COLO668 (cell line): ENCODE measurements around the gene RABGAP1L.

Experiments used
- DNase-seq: peaks from one replicate; lab custom pipeline; 2025; ENCODE audit not compliant: unreplicated experiment; lab: John Stamatoyannopoulos, UW

The RABGAP1L gene

DNA sequence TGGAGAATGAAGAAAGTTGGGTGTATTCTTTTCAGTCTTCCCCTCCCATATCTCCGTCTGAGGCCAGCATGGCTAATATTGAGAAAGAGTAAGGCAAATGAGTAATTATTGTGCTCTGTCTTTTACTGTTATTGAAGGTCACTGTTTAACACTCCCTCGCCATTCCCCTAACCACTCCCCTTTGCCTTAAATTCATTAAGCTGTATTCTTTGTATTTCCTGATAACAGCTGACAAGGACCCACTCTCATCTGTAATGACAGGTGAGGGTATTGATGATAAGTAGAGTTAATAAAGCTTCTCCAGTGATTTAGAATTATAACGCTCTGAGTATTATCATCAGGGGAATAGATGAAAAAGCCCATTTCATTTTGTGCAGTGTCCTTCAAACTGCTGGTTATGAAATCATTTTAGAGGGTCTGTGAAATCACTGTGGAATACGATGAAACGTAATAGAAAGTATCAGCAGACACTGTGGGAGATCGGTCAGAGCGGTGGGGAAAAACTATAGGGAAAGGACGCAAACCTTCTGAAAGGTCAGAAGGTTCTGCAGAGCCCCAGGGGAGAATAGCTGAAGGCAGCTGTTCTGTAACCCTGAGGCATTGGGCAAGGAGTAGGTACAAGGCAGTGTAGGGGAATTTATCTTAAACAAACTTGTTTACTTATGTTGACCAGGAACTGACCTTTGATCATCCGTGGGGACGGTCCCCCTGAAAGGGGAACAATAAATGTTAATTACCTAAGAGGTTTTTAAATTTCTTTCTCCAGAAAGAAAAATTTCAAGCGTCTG, 794.2 kb downstream of the RABGAP1L start:
- peak; percentile 48 for DNase-seq

- DNase-seq = peak; percentile 57
These were observed 794.7 kb downstream of the RABGAP1L start for GRCh38 chr1:174954073-174954460.

- peak; percentile 29 for DNase-seq
These were observed 795.6 kb downstream of the RABGAP1L start for GRCh38 chr1:174954671-174955669.

DNA sequence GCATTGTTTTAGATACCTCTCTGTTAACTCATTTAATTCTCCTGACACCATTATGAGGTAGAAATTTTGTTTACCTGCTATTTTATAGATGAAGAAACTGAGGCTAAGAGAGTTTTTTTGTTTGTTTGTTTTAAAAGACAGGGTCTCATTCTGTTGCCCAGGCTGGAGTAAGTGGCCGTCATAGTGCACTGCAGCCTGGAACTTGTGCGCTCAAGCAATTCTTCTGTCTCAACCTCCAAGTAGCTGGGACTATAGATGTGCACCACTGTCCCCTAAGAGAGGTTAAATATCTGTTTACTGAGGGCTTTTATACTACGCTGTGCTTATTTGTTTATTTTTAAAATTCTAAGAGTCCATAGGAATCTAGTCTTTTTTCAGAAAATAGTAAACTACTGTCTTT, 796.8 kb downstream of the RABGAP1L start:
- no peak for DNase-seq

- DNase-seq = no peak
These were observed 797.7 kb downstream of the RABGAP1L start for GRCh38 chr1:174956976-174957375.

DNA sequence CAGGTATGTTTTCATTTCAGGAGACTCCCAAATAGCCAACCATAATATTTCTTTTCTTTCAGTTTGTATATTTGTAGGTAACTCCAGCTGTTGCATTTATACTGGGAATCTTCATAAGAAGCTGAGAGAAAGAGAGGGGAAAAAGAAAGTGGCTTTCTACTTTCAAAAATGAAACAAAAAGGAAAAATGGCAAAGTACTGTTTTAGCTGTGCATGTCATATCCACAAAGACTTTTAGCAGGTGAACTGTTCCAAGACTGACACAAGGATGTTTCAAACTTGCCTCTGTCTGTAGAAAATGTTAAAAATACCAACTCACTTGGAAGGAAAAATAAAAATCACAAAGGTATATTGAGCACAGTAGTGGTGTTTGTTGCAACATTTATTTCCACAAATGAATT, 798.5 kb downstream of the RABGAP1L start:
- no peak for DNase-seq

DNA sequence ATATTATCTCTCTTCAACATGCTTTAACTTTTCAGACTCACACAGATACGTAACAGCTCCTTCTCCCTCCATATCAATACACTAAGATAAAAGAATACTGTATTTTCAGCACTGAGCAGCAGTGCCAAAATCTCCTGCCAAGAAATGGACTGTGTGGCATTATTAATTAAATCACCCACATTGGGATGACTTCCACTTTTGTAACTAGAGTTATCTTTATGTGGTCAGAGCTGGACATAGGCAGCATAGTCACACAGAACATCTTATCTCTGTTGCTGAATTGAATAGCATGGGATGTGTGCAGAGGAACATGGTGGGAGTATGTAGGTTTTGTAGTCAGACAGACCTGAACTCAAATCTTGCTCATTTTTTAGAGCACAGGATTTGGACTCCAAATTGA, 799.1 kb downstream of the RABGAP1L start:
- no peak for DNase-seq

GRCh38 chr1:174960362-174960761, 801.0 kb downstream of the RABGAP1L start:
- no peak for DNase-seq

GRCh38 chr1:174963529-174964125, 804.3 kb downstream of the RABGAP1L start:
- peak; percentile 43 for DNase-seq

DNA sequence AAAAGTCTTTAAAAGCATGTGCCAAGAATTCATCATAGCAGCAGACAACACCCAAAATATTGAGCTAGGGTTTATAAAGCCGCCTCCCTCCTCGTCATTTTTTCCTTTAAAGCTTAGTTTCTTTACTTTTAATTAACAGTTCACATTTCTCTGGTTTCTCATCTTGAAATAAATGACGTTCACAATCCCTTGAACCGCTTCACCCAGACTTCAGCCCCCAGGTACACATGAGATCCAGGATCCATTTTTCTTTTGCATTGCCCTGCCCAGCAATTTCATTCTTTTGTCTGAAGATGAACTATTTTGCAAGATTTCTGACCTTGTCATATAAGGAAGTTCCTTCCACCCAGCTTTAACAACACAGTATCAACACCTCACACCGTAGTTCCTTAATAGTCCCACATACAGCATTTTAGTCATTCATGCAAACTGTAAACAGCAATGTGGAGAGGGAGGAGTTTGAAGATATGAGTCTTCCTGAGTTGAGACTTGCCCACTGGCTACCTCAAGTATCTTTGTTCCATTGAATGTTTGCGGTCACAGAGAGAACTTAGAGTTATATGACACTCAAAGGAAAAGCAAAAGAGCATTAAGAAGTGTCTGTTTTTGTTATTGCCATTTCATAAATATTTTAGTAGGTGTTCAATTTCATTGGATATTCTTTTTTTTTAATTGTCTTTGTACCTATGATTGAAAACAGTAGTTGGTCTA, 805.1 kb downstream of the RABGAP1L start:
- DNase-seq = no peak

GRCh38 chr1:174964972-174965361, 805.6 kb downstream of the RABGAP1L start:
- DNase-seq = no peak

DNA sequence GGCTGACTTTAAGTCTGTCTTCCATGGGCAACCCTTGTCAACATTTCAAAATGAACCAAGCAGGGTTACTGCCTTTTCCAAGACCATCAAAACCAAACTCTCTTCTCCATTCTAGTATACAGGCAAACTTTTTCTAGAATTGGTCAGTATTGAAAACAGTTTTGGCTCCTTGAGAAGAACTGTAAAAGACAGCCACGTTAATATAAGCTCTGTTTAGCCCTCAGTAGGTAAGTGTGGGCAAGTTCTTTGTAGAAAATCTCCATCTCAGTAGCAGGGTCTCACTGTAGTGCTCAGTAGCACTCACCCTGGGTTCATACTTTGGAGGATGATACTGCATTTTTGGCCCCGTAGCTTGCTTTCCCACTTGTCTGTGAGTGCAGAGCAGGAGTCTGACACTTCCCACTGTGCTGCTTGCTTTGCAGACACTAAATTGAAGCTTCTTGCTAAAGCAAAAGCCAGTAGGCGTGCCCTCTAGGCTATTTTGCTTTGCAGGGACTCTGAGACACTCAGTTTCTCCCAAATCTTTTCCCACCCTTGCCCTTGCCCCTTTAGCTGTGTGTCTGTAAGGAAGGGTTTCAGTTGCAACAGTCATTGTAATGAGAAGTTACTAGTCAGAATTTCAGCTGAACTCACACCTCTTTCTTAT, 806.2 kb downstream of the RABGAP1L start:
- DNase-seq = no peak

DNA sequence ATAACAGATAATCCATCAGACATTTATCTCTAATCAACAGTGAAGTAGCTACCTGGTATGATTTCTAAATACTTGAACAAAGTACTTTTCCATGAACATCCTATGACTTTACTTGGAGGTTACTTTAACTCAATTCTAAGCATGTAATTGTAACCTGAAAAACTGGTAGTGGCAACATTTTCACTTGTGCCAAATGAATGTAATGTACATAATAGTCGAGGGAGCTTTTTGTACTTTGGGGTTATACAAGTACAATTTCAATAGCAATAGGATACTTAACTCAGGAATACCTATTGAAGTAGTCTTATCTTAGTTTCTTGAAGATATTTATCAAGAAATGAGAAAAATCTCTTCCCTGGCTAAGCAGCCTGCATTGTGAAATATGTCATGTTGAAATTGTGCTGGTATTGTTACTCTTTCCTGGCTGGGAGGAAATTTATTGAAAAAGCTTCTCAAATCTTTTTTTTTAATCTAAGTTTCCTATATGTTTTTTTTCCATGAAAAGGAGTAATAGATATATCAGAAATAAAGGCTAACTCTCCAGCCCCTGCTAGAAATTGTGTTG, 806.8 kb downstream of the RABGAP1L start:
- DNase-seq = no peak

GRCh38 chr1:174967845-174968705, 808.8 kb downstream of the RABGAP1L start:
- no peak for DNase-seq

GRCh38 chr1:174968750-174969244, 809.5 kb downstream of the RABGAP1L start:
- DNase-seq = no peak

DNA sequence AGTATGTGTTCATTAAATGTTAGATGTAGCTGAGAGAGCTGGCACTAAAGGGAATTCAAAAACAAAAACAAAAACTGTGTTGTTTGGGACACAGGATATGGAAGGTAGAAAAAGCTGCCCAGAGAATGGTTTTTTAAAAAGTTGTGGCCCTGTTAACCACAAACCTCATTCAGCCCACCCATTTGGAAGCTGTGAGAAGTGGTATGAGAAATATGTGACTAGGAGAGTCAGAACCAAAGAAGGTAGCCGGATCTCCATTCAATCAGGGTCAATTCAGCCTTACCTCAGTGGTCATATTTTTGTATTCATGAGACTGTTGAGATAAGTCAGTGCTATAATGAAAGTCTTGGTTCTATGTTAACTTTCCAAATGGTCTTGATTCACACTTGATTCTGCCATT, 810.7 kb downstream of the RABGAP1L start:
- DNase-seq = no peak

- DNase-seq = no peak
These were observed 812.1 kb downstream of the RABGAP1L start for GRCh38 chr1:174971466-174971865.

GRCh38 chr1:174971902-174972301, 812.6 kb downstream of the RABGAP1L start:
- no peak for DNase-seq

GRCh38 chr1:174974711-174975119, 815.4 kb downstream of the RABGAP1L start:
- DNase-seq = no peak
